Measurements from ENCODE around the gene KRTAP10-8. TPM values are rescaled to one million over a fixed set of nuclear protein-coding genes. Genes with fewer than 3 reads are reported as not detected.
"Not testable (repeated sequence)": the region's sequence is repeated elsewhere in the genome, so short reads cannot be mapped to it uniquely, and the experiment has no call there.

Gene KRTAP10-8
- total RNA-seq, 1 donor from 2014 or later: not detected

- no peak for DNase-seq (ENCODE audit: low read depth, low spot score)
- H3K27ac Mint-ChIP-seq (ENCODE audit: unreplicated experiment): no peak overlapping the region
- no peak for TF ChIP-seq CTCF (conservative IDR thresholded peaks at IDR 0.05)
- peaks cover 11% of the 10 kb centered on the region for H3K9me3 Mint-ChIP-seq
- peaks cover 2% of the 10 kb centered on the region for H3K36me3 Mint-ChIP-seq (ENCODE audit: low read depth)
- no peak overlapping the region for H3K4me3 Mint-ChIP-seq
- H3K27me3 Mint-ChIP-seq (ENCODE audit: low read depth): no peaks in the 10 kb centered on the region
- peaks cover 13% of the 10 kb centered on the region for H3K4me1 Mint-ChIP-seq
Observed at GRCh38 chr21:44658913-44659595, 47.2 kb downstream of the KRTAP10-8 start.

DNA sequence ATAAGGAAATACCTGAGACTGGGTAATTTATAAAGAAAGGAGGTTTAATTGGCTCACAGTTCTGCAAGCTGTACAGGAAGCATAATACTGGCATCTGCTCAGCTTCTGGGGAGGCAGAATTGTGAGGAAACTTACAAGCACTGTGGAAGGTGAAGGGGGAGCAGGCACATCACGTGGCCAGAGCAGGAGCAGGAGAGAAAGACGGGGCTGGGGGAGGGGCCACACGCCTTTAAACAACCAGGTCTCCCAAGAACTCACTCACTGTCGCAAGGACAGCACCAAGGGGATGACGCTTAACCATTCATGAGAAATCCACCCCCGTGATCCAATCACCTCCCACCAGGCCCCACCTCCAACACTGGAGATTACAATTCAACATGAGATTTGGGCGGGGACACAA lies 49.7 kb downstream of the KRTAP10-8 start:
- not testable (repeated sequence) for H3K27ac Mint-ChIP-seq (ENCODE audit: unreplicated experiment); DNase-seq (ENCODE audit: low read depth, low spot score); H3K36me3 Mint-ChIP-seq (ENCODE audit: low read depth); H3K27me3 Mint-ChIP-seq (ENCODE audit: low read depth); H3K4me3 Mint-ChIP-seq
- peaks cover 13% of the 10 kb centered on the region for H3K4me1 Mint-ChIP-seq
- peaks cover 17% of the 10 kb centered on the region for H3K9me3 Mint-ChIP-seq

Other genes starting within 250 kb of the KRTAP10-8 start
- 9.6 and 10.1 TPM in 2 replicates for gene LRRC3, start 156.6 kb upstream of the KRTAP10-8 start, total RNA-seq
- gene KRTAP10-1, start 71.9 kb upstream of the KRTAP10-8 start, total RNA-seq: not detected in 2 replicates
- not detected in 2 replicates for gene KRTAP10-2, start 60.6 kb upstream of the KRTAP10-8 start, total RNA-seq
- not detected in 2 replicates for gene KRTAP10-3, start 53.3 kb upstream of the KRTAP10-8 start, total RNA-seq
- not detected in 2 replicates for gene KRTAP10-4, start 38.4 kb upstream of the KRTAP10-8 start, total RNA-seq
- not detected in 2 replicates for gene KRTAP10-5, start 31.5 kb upstream of the KRTAP10-8 start, total RNA-seq
- not detected in 2 replicates for gene KRTAP10-6, start 19.6 kb upstream of the KRTAP10-8 start, total RNA-seq
- gene KRTAP10-7, start 11.5 kb upstream of the KRTAP10-8 start, total RNA-seq: not detected in 2 replicates
- not detected in 2 replicates for gene KRTAP10-9, start 15.0 kb downstream of the KRTAP10-8 start, total RNA-seq
- gene KRTAP10-10, start 25.3 kb downstream of the KRTAP10-8 start, total RNA-seq: not detected in 2 replicates
- not detected in 2 replicates for gene KRTAP10-11, start 34.3 kb downstream of the KRTAP10-8 start, total RNA-seq
- gene KRTAP12-4, start 42.6 kb downstream of the KRTAP10-8 start, total RNA-seq: not detected in 2 replicates
- not detected in 2 replicates for gene KRTAP12-3, start 45.9 kb downstream of the KRTAP10-8 start, total RNA-seq
- gene KRTAP12-2, start 54.8 kb downstream of the KRTAP10-8 start, total RNA-seq: not detected in 2 replicates
- not detected in 2 replicates for gene KRTAP12-1, start 70.1 kb downstream of the KRTAP10-8 start, total RNA-seq
- gene KRTAP10-12, start 85.1 kb downstream of the KRTAP10-8 start, total RNA-seq: not detected in 2 replicates
- not detected in 2 replicates for gene TSPEAR, start 99.5 kb downstream of the KRTAP10-8 start, total RNA-seq
- gene UBE2G2, start 189.7 kb downstream of the KRTAP10-8 start, total RNA-seq: 108 and 111 TPM in 2 replicates
- 92.1 and 97.7 TPM in 2 replicates for gene SUMO3, start 206.0 kb downstream of the KRTAP10-8 start, total RNA-seq

Measured in neural crest cell (in vitro differentiated cells).